Posterior vena cava (tissue), 2 donors: Measurements from ENCODE around the gene ACOD1. TPM values are rescaled to one million over a fixed set of nuclear protein-coding genes. Genes with fewer than 3 reads are reported as not detected.
"Not testable (repeated sequence)": the region's sequence is repeated elsewhere in the genome, so short reads cannot be mapped to it uniquely, and the experiment has no call there.

Experiments
- DNase-seq: peaks from one replicate; pipeline ENCODE4 v3.0.0-alpha.2; 2020; ENCODE audit warnings: low spot score
- intact Hi-C, 2 donors: fragments of 100-400 bp; cut with DNase I; formaldehyde crosslinking; loops; one replicate each; pipeline versions ENCODE4 v1.14.1 to v1.14.2; 2022 to 2023
- long read RNA-seq, 2 donors: library from polyadenylated mRNA; unstranded; transcript quantifications; one replicate each; pipeline ENCODE4 v2.0.0, GENCODE V29; 2020 to 2021
- total RNA-seq, 2 donors: library from RNA; stranded (reverse); fragmentation: NEBNext Ultra II Directional; extraction: Animal tissue kit (Norgen Biotek cat#: 25700); gene quantifications; one replicate each; pipeline ENCODE4 v1.2.1, GENCODE V29; 2021
- donor health status: DM: yes; HTN: yes; CAD: no.
- donor health status: DM: yes; HTN: yes; CAD: no.

Gene ACOD1
- not detected for total RNA-seq
- long read RNA-seq, donor 1: 0 reads
- long read RNA-seq, donor 2: 0 reads

- intact Hi-C loops: no loop called here
Observed at GRCh38 chr13:76948149-76948548, at the start of gene ACOD1. TSS of gene ACOD1 (plus strand) at chr13:76948511. CDS start at chr13:76948559, 48 bp downstream.

GRCh38 chr13:76899066-76899465 lies 49.2 kb upstream of the ACOD1 start:
- intact Hi-C loops: loop anchor here in 1 of 2 donors (10.0 kb wide), 1 partner anchor 234 kb away; no protein-coding TSS in a partner anchor

More at GRCh38 chr13:76948149-76948548, at the start of gene ACOD1:
- no peak for DNase-seq

GRCh38 chr13:76903544-76904162 lies 44.7 kb upstream of the ACOD1 start:
- intact Hi-C loops: loop anchor here (10.0 kb wide), 2 partner anchors 239 to 1029 kb away; no protein-coding TSS in a partner anchor
- DNase-seq: peak; percentile 85

More at GRCh38 chr13:76899066-76899465, 49.2 kb upstream of the ACOD1 start:
- not testable (repeated sequence) for DNase-seq

GRCh38 chr13:76904507-76904906 lies 43.8 kb upstream of the ACOD1 start:
- no peak for DNase-seq
- intact Hi-C loops: loop anchor here (10.0 kb wide), 2 partner anchors 240 to 1030 kb away; no protein-coding TSS in a partner anchor

- no peak for DNase-seq
- intact Hi-C loops: no loop called here
Observed at GRCh38 chr13:76912476-76912875, 35.8 kb upstream of the ACOD1 start.

- intact Hi-C loops: no loop called here
- no peak for DNase-seq
Observed at GRCh38 chr13:76913898-76914297, 34.4 kb upstream of the ACOD1 start.

GRCh38 chr13:76917095-76917494 lies 31.2 kb upstream of the ACOD1 start:
- intact Hi-C loops: no loop called here

GRCh38 chr13:76917755-76918481 lies 30.4 kb upstream of the ACOD1 start:
- DNase-seq: not testable (repeated sequence)

More at GRCh38 chr13:76917095-76917494, 31.2 kb upstream of the ACOD1 start:
- no peak for DNase-seq

GRCh38 chr13:76921516-76921915 lies 26.8 kb upstream of the ACOD1 start:
- no peak for DNase-seq
- intact Hi-C loops: no loop called here

More at GRCh38 chr13:76917755-76918481, 30.4 kb upstream of the ACOD1 start:
- intact Hi-C loops: not testable (repeated sequence)

- intact Hi-C loops: no loop called here
- no peak for DNase-seq
Observed at GRCh38 chr13:76925115-76925514, 23.2 kb upstream of the ACOD1 start.

- intact Hi-C loops: no loop called here
- DNase-seq: no peak
Observed at GRCh38 chr13:76927955-76928354, 20.4 kb upstream of the ACOD1 start.

- intact Hi-C loops: no loop called here
- no peak for DNase-seq
Observed at GRCh38 chr13:76928456-76928855, 19.9 kb upstream of the ACOD1 start.

GRCh38 chr13:76929320-76929719 lies 19.0 kb upstream of the ACOD1 start:
- DNase-seq: no peak
- intact Hi-C loops: no loop called here

GRCh38 chr13:76929851-76930374 lies 18.4 kb upstream of the ACOD1 start:
- intact Hi-C loops: no loop called here
- no peak for DNase-seq

- intact Hi-C loops: no loop called here
- no peak for DNase-seq
Observed at GRCh38 chr13:76932076-76932475, 16.2 kb upstream of the ACOD1 start.

GRCh38 chr13:76934671-76935070 lies 13.6 kb upstream of the ACOD1 start:
- no peak for DNase-seq
- intact Hi-C loops: no loop called here

GRCh38 chr13:76936763-76937162 lies 11.5 kb upstream of the ACOD1 start:
- intact Hi-C loops: no loop called here
- no peak for DNase-seq

- intact Hi-C loops: no loop called here
- DNase-seq: no peak
Observed at GRCh38 chr13:76937281-76937820, 11.0 kb upstream of the ACOD1 start.

- intact Hi-C loops: no loop called here
- DNase-seq: no peak
Observed at GRCh38 chr13:76939215-76939614, 9.1 kb upstream of the ACOD1 start.

GRCh38 chr13:76942363-76942762 lies 5.9 kb upstream of the ACOD1 start:
- intact Hi-C loops: no loop called here
- no peak for DNase-seq
